GM15510 (cell line): Measurements from ENCODE around the gene FRMD1.

Experiments
- POLR2A ChIP-seq: IDR thresholded peaks from 3 replicates; pipeline ENCODE4 v1.6.1; 2011; ENCODE audit warnings: borderline replicate concordance; ENCODE audit not compliant: insufficient read length; ENCODE audit errors: extremely low read depth

Gene FRMD1

DNA sequence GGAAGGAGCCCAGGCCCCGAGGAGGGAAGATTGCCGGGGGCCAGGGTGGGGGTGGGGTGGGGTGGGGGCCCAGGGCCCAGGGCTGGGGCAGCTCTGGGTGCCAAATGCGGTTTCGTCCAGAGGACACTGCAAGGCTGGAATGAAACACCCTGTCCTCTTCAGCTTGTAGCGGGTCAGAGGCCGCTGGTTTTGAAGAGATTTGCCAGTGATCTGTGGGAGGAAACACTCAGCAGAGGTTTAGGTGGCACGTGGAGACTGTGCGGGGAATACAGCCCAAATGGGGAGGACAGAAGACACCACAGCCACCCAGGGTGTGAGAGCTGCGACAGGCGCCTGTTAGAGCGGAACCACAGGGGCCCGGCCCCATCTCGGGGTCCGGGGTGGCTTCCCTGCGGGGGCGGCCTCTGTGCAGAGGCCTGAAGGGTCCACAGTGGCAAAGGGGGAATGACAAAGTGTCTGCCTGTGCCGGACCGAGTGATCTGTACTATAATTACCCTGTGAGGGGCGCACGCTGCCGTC is 29.2 kb downstream of the FRMD1 start:
- TF ChIP-seq POLR2A, result no peak

DNA sequence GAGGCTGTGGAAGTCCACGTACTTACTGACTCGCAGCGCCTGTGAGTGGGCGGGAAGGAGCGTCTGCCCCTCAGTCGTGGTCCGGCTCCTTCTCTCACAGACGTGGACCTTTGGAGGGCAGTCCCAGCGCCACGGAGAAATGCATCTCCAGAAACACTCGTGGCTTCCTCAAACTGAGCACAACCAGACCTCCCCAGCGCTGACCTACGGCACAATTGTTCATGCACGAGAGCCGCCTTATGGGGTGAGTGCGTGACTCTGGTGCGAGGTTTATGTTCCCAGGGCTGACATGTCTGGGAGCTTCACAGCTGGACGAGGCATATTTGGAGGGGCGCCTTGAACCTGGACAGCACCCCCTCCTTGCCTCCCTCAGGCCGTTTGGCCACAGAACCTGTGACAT is 29.7 kb downstream of the FRMD1 start:
- no peak for TF ChIP-seq POLR2A

GRCh38 chr6:168048724-168049025 is 30.3 kb downstream of the FRMD1 start:
- no peak for TF ChIP-seq POLR2A

GRCh38 chr6:168047841-168048723 is 30.9 kb downstream of the FRMD1 start:
- no peak for TF ChIP-seq POLR2A

GRCh38 chr6:168046696-168047095 is 32.3 kb downstream of the FRMD1 start:
- TF ChIP-seq POLR2A, result no peak

DNA sequence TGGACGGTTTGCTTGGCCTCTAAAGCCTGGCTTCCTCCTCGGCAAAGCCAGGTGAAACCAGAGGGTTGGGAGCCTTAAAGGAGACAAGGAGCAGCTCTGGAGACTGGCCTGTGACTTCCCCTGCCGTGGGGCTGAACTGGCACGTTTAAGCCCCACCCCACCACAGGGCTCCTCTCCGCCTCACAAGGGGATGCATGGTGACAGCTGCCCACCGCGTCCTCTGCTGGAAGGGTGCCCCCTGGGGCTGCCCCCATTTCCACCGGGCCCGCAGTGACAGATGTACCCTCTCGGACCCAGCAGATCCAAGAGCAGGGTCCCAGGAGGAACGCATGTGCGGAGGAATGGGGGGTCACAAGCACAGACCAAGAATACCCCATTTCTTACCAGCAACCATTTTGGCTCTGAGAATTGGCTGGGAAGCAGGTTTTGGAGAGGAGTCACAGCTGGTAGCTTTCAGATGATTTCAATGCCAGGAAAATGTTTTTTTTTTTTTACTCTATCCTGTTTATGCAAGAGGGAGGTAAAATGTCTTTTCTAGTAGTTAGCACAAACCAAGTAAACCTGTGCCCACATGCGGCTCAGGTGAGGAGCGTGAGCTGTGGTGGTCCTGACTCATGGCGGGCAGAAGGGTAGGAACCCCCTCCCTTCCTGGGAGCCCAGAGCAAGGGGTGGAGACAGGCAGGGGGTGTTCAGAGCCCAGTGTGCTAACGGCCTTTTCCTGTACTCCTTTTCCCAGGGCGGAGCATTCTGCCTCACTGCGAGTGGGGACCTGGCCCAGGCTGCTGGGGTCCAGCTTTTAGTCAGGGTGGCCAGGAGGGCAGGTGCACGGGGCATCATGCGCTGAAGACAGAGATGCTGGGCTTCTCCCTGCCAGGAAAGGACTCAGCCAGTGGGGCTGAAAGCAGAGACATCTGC is 33.0 kb downstream of the FRMD1 start:
- TF ChIP-seq POLR2A, result no peak

GRCh38 chr6:168045141-168045691 is 33.8 kb downstream of the FRMD1 start:
- TF ChIP-seq POLR2A, result no peak

GRCh38 chr6:168044521-168045130 is 34.4 kb downstream of the FRMD1 start:
- no peak for TF ChIP-seq POLR2A

- TF ChIP-seq POLR2A, result no peak
These were observed 35.1 kb downstream of the FRMD1 start for GRCh38 chr6:168043848-168044415.

DNA sequence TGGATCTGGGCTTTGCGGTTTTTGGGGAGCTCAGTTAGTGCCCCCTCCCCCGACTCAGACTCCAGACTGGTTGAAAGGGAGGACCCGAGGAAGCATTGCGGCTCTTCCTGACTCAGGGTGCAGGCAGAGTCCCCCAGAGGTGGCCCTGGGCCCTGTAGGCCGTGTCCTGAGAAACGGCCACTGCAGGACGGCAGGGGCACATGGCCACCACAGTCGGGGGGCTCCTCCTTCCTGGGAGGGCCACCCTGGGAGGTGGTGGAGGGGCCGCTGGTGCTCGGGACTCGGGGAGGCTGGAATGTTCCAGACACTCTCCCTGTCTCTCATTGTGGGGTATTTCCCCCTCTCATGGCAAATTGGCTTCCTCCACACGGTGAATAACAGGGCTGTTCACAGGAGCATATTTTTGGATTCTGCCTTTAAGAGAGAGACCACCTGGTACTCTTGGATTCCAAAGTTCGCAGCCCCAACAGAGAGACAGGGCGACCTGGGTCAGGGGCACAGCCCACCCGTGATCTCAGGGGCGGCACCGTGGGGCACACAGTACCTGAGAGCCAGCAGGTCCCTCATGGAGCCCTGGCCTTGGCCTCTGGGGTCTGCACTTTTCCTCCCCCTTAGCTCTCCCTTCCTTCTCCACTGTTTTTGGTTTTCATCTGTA is 35.7 kb downstream of the FRMD1 start:
- TF ChIP-seq POLR2A, result no peak

- no peak for TF ChIP-seq POLR2A
These were observed 36.4 kb downstream of the FRMD1 start for GRCh38 chr6:168042426-168043192.

DNA sequence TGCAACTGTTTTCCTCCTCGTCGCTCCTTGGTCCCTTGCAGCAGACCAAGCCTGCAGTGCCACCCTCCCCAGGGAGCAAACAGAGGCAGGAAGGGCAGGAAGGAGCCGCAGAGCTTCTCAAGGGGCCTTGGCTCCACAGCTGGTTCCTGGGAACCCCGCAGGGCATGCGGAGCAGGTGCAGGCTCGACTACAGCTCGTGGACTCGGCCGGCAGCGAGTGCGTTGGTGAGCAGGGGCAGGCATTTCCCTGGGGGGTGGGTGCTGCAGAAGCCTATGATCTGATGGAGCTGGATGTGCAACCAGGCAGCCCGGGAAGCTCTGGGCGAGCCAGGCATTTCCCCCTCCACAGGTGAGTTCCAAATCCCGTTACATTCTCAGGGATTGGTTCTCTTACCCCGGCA is 37.1 kb downstream of the FRMD1 start:
- no peak for TF ChIP-seq POLR2A

DNA sequence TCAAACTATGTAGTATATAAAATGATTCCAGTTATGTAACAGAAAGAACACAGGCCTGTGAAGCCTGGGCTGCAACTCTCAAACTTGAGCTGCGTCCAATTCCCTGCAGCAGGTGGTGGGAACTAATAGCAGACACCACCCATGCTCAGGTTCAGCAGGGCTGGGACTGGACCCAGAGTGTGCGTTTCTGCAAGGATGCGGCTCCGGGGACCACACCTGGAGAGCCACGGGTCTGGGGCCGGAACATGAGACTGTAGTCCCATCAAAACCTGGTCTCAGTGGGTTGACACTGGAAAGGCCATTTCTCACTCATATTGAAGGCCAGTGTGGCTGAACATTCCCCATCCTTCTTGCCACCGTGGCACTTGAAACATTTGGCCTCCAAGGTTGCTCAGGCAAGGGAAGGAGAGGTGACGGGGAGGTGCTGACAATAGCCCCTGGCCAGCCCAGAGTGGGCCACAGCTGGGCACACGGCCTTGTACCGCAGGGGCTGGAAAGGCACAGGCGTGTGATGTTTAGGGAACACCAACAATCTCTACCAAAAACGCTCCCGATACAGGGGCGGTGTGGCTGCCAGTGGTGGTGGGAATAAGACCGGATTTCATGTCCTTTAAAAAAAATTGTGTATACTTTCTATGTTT is 38.0 kb downstream of the FRMD1 start:
- no peak for TF ChIP-seq POLR2A
